Amygdala (tissue), 56 donors: Measurements from ENCODE around the gene OSBPL5.
A peak's percentile ranks its signal among the peaks of the same experiment; 100 is the strongest.

Experiments
- DNase-seq, 56 donors: peaks; one replicate each; lab custom pipeline; 2025; lab: John Stamatoyannopoulos, UW

OSBPL5 gene

DNA sequence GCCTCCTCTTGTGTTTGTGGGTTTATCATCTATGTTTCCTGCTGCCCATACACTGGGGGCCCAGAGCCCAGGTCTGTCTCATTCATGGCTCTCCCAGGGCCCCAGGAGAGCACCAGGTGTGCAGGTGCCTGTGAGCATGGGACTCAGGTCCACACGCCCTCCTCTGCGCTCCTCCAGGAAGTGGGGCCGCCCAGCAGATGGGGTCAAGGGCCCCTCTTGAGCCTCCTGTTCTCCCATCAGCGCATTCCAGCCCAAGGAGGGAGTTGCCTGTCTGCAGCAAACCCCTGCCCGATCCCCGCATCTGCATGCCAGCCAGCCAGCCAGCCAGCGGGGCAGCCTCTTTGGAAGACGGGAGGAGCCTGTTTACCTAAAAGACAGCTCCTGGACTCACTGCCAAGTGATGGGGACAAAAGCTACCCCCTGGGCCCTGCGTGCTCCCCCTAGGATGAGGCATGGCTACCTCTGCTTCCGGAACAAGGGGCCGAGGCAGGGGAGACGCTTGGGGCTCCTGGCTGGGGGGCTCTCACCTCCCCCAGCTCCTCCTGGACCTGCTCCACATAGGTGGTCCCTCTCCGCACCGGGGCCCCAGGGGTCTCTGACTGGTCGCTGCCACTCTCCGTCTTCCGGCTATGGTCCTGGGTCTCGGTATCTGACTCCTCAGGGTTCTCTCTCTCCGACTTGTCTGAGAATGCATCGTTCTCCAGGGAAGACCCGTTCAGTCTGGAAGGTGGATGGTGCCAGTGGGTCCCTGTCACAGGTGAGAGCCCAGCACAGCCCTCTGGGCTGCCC lies 58.2 kb downstream of the OSBPL5 start:
- DNase-seq: no peak

DNA sequence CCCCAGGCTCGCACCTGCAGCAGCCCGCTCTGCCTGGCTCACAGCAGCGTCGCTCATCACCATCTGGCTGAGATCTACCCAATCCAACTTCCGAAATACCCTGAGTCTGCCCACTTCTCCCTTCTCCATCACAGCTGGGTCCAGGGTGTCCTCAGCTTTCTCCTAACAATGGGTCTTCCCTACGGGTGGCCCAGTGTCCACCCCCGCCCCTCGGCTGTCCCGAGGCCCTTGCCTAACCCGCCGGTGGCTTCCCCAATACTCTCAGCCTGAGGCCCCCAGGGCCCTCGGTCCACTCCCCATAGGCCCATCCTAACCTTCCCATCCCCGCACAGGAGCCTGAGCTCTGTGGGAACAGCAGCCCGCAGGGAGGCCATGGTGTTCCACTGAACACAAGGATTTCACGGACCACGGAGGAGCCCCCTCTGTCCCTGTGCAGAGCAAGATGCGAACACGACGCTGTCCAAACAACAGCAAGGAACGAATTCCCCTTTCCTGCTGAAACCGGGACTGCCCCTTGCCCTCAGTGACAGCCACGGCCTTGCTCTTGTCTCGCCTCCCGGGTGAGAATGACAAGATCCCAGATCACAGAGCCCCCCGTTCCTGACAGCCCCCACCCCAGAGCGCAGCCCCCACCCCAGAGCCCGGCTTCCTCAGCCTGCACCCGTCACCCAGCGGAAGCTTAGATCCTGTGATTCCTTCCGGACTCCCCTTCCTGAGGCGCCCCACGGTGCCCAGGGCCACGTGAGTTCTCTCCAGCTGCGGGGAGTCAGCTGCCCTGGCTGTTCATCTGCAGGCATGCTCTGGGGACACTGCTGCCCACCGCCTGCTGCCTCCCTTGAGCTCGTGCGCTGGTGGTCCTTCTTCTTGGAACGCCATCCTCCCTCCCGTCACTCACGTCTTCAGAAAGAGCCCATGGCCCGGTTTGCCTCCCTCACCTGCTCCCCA lies 59.0 kb downstream of the OSBPL5 start:
- DNase-seq: no peak

DNA sequence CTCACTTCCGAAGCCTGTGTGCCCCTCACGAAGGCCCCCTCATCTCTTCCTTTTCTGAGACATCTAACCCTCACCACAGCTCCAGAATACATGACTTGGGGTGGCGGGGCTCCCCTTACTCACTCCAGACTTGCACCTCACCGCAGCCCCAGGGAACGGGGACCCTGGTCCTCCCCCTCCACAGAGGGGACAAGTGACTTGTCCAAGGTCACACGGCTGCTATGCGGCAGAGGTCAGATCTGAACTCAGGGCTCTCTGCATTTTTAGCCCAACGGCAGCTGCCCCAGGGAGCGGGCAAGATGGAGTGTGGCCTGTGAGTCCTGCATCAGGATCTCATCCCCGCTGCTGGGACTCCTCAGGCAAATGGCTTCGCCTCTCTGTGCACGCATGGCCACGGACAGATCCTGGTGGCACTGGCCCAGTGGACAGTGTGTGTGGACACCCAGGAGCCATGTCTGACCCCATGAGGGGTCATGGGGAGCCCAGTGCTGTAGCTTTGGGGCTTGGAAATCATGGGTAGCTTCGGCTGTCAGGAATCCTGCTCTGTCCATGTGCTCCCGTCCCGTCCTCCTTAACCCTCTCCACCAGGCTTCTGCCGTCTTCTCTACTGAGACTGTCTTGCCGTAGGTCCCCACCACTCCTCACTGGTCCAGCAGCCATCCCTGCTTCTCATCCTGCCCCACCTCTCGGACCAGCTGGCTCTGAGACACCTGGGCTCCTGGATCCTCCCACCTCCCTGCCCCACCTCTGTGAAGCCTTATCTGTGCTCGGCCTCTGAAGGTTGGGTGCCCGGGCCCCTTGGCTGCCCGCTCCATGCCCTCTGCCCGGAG lies 59.9 kb downstream of the OSBPL5 start:
- no peak for DNase-seq

DNA sequence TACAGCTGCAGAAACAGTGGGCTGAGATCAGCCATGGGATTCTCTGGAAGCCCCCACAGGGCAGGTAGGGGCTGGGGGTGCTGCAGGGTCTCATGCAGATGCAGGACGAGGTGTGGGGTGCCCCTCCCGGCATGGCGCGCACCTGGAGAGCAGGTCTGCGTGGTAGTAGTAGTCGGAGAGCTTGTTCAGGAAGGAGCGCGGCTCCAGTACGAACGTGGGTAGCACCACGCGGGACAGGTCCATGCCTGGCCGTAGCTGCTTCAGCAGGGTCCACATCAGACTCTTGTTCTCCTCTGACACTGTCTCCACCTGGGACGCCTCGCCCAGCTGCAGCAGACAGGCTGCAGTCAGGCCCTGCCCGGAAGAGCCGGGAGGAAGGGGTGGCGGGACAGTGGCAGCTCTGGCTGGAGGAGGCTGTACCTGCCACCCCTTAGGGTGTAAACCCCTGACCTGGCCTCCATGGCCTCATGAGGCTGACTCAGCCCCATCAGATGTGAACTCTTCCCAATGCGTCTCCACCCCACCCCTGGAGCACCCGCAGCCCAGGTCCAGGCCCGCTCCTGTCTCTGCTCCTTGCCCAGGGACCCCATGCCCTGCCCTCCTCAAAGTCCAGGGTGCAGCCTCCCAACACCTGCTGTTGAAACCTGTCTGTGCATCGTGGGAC lies 60.9 kb downstream of the OSBPL5 start:
- no peak for DNase-seq

DNA sequence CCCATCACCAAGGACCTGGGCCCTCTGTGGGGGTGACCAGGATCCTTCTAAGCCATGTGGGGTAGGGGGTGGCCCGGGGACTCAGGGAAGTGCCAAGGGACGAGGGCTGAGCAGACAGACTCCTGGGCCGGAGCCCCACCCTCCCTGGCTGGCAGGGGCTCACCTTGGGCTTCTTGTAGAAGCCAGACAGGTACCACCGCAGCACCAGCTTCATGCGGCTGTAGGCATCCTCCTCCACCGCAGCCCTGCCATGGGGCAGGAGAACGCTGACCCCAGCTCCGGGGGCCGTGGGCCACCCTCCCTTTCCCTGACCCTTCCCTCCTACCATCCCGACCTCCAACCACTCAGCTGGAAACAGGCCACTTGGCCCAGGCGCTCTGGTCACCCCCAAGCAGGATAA lies 62.0 kb downstream of the OSBPL5 start:
- DNase-seq: no peak

DNA sequence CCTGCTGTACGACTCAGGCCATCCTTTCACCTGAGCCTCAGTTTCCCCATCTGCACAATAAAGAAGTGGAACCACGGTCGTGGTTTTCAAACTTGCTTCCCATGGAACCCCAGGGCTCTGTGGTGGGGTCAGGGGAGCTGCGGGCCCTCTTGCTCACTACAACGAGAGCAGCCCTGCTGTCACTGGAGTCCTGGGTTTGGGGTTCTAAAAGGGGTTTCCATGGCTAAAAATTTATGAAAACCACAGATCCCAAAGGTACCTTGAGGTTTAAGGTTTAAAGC lies 62.5 kb downstream of the OSBPL5 start:
- no peak for DNase-seq

DNA sequence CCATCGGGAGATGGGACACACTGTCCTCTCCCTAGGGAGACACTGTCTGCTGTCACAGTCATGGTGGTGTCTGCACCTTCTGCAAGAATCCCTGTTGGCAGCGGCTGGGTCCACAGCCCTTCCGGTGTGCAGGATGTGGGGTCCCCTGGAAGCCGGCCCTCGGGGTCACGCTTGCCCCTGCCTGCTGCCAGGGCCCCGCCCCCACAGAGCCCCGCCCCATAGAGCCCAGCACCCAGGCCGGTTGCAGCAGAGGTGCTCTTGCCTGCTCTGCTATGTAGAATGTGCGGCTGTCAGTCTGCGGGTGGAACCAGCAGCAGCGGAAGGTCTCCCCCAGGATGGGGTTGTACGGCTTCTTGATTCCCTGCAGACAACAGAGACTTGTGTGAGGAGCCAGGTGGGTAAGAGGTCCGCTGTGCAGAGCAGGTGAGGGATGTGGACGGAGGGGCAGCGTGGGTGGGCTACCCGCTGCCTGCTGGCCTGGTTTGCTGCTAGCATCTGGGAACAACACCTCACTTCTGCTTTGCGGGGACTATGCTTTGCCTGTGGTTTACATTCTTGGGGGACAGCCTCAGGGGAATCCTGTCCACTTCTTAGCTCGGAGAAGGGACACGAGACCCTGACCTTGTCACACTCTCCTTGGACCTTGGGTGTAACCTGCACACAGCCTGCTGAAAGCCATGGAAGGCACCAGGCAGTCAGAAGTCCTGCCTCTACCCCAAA lies 63.0 kb downstream of the OSBPL5 start:
- DNase-seq: no peak

DNA sequence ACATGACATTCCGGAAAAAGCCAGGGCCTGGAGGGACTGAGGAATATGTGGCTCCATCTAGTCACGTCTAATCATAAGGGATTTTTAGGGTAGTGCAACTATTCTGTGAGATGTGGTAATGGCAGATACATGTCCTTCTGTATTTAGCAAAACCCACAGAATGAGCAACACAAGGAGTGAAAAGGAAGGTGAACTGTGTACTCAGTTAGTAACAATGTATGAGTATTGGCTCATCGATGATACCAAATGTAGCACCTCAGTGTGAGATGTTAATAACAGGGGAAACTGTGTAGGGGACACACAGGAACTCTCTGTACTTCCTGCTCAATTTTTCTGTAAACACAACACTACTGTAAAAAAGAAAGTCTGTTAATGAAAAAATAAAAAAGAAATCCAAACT lies 65.9 kb downstream of the OSBPL5 start:
- no peak for DNase-seq

DNA sequence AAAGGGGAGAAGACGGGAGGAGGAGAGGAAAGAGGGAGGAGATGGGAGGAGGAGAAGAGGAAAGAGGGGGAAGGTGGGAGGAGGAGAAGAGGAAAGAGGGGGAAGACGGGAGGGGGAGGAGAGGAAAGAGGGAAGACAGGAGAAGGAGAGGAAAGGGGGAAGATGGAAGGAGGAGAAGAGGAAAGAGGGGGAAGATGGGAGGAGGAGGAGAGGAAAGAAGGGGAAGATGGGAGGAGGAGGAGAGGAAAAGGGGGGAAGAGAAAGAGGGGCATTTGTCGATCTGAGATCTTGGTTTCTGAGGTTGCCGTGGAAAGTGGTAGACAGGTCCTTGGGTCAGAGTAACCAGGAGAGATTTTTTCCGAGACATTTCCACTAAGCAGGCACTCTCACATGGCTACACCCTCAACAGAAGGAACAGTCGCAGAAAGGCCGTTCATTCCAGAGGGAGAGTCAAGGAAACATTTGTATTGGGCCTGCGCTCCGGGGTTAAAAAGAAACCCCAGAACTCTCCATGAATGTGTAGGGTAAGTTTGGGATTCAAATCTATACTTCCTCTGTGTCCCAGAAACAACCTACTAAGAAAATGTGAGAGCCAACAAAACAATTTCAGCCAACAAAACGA lies 68.1 kb downstream of the OSBPL5 start:
- no peak for DNase-seq

DNA sequence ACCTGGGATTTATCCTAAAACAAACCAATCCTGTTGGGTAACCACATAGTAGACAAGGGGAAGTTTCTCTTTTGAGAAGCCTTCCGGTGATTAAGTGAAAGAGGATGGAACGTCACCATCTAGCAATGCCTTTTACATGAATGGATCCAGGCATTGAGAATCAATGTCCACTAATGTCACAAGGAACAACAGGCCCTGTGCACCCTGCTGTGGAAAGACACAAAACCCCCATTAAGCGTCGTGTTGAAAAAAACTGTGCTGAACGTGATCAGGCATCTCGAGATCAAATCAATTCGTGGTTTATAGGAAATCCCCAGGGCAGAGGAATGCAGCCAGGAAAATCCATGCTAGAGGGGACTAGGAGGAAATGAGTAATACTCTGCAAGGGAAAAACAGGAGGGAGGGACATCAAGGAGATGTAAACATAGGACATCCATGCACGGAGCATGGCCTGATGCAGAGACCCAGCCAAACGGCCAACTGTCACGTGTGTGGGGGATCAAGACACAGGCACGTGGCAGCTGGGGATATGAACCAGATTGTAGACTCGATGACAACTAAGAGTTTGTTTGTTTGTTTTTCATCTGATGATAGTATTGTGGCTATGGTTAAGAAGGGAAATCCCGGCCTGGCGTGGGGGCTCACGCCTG lies 69.3 kb downstream of the OSBPL5 start:
- DNase-seq: peak in 4 of 56 donors; percentile 4 to 38 (median 30)

DNA sequence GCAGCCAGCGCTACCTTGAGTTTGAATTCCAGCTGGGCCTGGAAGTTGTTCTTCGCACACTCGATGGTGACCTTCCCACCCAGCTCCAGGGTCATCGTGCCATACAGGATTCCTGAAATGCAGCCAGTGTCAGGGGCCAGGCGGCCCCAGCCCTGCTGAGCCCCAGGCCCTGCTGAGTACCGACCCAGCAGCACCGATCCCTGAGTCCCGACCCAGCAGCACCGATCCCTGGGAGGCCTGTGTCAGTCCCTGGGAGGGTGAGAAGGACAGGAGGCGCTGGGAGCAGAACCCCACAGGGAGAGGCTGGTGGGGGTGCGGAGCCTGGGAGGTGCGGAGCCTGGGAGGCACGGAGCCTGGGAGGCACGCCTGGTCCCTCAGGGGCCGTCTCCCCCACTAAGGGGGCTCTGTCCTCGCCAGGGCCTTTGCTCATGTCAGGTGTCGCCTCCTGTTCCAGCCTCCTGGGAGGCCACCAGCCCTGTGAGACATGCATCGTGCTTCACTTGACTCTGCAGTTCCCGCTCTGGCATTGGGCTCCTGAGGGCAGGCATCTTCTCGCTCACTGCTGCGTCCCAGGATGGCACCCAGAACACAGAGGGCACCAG lies 70.8 kb downstream of the OSBPL5 start:
- no peak for DNase-seq

DNA sequence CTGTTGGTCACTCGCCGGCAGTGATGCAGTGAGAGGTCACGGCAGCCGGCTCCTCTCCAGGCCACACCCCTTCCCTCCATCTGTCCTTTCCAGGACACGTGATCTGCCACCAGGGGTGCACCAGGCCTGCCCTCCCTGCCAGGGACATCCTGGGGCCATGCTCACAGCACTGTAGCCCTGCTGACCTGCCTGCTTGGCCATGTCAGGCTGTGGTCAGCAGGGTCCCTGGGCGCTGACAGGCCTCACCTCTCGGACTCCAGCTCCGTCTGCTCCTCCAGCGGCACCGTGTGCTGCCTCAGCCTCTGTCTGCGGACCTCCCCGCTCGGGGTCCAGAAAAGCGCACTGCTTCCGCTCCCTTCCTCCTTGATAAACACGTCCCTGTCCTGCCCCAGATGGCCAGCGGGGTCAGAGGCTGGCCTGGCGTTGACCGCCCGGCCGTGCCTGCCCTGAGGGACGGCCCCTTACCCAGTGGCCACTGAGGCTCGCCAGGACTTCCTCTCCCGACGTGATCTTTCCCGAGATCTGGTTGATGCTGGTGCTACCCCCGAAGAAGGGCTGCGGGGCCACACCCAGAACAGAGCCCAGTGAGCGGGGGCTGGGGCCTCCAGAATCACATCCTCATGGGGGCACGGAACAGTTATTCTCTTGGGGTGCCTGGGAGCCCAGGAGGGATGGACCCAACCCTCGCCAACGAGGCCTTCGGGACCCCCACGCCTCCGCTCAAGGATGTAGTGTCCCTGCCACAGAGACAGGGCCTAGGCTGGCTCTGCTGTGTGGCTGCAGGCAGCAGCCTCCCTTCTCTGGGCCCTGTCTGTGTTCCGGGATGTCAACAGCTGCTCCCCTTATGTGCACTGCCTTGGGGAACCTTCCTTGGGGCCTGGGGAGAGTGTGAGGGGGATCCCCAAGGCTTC lies 71.6 kb downstream of the OSBPL5 start:
- DNase-seq: no peak

DNA sequence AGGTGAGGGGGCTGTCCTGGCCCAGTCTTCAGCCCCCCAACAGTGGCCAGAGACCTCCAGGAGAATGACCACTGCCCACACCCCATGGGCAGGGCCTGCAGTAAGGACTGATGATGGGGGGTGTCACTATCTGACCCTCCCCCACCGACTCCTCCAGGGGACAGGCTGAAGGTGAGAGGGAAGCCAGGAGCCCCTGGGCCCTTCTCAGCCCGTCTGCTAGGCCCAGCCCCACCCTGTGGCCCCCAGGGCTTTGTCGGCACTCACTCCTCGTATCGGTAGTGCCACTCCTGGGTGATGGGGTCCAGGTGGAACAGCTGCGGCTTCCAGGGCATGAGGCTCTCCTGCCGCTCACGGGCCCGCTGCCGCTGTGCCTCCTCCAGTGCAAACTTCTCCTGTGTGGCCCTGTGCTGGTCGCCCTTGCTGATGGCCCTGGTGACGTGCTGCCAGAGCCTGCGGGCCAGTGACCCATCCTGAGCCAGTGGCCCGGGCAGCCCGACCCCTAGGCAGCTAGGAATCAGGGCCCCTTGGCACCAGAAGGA lies 72.4 kb downstream of the OSBPL5 start:
- no peak for DNase-seq

DNA sequence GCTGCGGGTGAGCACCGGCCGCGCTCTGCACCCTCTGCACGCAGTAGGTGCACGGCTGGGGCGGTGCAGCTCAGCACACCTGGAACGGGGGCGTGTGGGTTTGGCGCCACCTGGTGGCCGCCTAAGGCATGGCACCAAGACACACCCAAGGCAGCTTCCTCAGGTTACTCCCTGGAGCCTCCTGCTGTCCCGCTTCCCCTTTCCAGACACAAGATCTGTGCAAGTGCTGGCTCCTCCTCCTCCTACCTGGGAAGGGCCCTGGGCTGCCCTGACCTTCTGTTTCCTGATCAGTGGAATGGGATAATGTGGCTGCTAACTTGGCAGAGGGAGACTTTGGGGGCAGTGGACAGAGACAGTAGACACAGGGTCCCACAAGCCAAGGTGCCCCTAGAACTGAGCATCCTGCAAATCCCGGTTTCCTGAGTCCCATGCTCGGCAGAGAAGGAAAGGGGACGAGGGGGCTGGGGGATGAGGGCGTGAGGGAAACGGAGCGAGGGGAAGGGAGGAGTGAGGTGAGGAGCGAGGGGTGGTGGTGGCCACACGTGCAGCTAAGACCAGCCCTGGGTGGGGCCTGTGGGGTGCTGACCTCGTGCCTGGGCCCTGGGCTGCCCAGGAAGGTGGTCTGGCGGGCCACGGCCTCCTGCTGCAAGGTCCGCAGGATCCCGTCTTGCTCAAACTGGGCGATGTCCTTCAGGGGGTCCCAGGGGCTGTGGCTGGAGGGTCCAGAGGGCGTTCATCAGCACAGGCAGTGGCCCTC lies 73.1 kb downstream of the OSBPL5 start:
- peak in 40 of 56 donors; percentile 1 to 68 (median 31) for DNase-seq

DNA sequence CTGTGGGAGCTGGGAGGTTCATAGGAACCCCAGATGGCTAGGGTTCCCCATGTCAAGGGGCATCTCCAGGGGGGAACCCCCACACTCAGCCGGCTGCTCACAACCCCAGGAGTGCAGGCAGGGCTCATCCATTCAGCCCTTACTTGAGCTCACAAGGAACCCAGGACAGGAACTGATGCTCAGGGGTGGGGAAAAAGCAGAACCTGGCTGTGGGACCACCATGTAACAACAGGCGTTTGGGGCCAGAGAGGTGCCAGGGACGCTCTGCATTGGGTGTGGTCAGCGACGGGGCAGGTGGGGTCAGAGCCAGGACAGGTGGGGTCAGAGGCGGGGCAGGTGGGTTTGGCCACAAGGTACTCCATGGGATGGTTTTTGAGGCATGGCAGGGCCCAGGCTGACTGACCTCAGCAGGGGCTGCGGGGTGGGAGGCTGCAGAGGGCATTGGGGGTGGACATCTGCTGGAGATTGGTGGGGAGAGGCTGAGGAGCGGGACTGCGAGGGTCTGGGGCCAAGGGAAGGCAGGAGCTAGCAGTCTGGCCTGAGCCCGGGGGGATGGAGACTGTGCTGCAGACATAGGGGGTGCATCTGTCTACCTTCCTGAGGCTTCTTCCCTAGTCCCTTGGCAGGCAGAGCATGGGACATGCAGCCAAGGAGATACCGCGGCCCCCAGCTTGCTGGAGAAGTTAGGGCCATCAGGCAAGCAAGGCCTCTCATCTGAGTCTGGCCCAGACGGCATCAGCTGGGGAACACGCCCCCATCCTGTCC lies 73.8 kb downstream of the OSBPL5 start:
- DNase-seq: no peak
